Ureter (tissue), 1 donor: ENCODE measurements around the gene ZFP36L1. TPM values are rescaled to one million over a fixed set of nuclear protein-coding genes. Genes with fewer than 3 reads are reported as not detected.

Source experiments
- DNase-seq: peaks from one replicate; pipeline ENCODE4 v3.0.0-alpha.2; 2020; ENCODE audit warnings: low spot score
- total RNA-seq: library from RNA; stranded (reverse); gene quantifications from one replicate; pipeline ENCODE4 v1.2.4, GENCODE V29; 2023
- donor health status: DM: yes; HTN: yes; CAD: no.

Gene ZFP36L1
- total RNA-seq, 1 donor from 2014 or later = 393 TPM

DNA sequence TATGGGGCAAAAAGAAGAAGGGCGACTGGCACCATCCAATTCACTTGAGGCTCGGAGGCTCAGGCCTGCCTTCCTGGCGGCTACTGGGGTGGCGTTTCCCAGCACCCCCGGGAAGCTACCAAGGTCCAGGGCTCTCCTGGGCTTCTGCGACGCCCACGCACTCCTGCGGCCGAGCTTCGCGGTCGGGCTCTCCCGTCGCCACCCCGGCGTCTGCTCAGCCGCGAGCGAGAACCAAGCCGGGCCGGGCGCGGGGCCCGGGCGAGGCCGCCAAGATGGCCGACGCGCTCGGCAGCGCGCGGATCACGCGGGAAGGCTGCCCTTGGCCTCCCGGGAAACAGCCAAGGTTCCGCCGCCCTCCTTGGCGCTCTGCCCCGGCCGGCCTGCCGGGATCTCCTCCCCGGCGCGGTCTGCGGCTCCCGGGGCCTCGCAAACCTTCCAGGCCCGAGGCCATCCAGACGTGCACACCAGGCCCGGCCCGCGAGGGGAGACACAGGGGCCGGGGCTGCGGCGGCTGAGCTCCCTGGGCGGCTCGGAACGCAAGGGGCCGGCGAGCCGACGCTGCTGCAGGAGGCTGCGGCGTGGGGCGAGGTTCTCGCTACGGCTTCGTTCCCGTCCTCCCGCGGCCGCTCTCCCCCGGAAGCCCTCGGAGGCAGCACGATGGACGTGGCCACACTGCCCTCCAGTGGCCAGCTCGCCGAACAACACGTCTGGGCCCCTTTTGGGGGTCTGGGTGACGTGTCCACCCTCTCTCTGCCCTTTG lies 23.5 kb upstream of the ZFP36L1 start:
- peak; percentile 91 for DNase-seq

DNA sequence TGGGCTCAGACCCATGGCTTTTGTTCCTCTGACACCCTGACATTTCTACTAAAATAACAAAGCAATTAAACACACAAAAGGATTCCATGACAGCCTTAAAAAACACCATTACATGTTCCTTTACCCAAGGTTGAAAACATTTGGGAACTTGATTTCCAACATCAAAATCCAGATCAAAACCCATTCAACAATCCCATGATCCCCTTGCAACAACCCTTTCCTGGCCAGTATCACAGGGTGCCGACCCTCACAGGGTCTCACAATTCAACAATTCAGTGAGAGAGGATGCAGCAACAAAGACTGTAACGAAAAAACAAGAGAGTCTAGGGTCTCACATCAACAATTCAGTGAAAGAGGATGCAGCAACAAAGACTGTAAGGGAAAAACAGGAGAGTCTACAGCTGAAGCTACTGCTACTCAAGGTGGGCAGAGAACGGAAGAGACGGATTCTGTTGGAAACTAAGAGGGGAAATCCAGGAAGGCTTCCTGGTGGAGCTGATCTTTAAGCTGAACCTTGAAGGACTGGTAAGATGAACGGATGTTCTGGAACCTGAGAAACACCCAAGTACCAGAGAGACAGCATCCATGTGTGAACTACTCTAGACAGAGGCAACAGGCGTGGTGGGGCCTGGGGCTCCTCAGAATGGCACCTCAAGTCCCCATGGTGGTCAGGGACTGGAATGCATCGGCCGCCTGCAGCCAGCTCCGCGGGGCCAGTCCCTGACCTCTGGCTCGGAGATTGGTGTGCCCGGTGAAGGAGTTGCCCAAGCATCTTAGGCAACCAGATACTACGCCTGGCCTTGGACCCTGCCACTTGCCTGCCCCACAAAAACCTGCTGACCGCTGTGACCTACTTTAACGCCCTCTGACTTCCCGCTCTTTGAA lies 22.7 kb upstream of the ZFP36L1 start:
- no peak for DNase-seq

DNA sequence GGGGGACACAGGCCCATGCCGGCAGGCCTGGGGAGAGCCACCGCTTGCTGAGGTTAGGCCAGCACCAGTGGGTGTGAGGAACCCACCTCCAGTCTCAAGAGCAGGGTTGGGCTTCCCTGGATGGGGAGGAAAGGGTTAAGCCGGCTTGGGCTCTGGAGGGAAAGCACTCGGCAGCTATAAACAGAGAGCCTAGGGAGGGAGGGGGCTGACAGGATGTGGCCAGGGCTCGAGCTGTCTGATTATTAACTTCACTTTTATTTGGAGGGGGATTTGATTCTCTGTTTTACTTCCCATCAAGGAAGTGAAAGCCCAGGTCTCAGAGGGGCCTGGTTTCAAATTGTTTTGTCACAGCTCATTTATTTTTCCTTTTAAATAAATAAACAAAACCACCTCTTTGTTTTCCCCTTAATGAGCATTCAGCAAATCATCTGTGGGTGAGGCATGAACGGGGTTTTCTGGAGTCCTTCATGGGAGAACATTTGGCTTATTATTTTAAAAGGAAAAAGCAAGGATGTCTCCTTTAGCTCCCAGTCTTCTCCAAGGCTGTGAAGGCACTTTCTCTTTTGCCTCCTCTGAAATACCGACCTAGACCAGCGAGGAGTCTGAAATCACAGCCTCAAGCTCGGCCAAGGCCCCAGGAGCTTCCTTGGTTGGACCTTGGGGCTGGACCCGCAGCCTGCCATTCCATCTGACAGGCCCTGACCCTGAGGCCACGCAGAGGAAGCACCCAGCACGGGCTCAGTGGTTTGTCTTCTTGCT lies 21.9 kb upstream of the ZFP36L1 start:
- no peak for DNase-seq

DNA sequence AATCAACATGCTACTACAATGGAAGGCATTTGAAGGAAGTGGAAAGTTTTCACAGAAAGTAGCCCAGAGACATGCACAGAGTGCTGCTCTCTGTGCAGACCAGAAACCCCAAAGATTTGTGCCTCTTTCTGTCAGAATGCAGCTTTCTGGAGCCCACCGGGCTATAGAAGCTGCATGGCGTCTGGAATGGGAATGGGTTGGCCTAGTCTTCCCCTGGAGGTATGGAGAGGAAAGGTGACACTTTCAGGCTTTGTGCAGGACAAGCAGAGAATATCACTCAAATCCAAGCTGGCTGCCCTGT lies 21.3 kb upstream of the ZFP36L1 start:
- no peak for DNase-seq

DNA sequence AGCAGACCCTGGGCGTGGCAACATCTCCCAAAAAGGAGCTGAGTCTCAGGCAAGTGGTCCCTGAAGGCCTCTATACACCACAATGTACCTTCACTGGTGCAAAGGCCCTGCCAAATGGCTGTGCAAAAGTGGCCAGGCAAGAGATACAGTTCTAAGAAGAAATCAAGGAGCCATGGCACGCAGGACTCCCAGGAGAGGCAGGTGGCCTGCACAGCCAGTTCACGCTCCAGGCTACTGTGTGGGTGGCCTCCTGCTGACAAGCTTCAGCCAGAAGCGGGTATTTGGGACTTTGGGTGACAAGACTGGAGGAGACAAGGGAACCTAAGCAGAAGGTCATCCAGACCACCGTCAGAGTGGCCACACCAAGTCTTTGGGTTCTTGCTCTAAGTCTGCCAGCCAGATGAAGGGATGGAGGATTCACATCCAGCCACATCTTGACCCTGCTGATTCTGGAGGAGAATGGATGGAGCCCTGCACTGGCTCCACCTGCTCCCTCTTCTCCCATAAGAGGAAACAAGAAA lies 20.5 kb upstream of the ZFP36L1 start:
- DNase-seq = no peak

DNA sequence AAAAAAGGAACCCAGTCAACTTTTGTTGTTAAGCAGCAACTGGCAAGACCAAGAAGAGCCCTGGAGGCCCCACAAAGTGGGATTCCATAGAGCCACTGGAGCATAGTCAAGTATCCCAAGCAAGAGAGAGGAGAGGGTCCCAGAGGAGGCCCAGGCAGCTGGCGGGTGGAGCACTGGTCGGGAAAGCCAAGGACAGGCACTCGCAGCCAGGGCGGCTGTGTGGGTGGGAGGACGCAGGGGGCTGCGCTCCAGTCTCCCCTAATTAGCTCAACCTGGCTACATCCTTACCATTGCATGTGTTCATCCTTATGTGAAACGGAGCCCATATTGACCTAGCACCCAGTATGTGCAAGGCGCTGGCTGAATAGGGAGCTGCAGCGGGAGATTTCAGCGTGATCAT lies 18.3 kb upstream of the ZFP36L1 start:
- DNase-seq = peak; percentile 34

DNA sequence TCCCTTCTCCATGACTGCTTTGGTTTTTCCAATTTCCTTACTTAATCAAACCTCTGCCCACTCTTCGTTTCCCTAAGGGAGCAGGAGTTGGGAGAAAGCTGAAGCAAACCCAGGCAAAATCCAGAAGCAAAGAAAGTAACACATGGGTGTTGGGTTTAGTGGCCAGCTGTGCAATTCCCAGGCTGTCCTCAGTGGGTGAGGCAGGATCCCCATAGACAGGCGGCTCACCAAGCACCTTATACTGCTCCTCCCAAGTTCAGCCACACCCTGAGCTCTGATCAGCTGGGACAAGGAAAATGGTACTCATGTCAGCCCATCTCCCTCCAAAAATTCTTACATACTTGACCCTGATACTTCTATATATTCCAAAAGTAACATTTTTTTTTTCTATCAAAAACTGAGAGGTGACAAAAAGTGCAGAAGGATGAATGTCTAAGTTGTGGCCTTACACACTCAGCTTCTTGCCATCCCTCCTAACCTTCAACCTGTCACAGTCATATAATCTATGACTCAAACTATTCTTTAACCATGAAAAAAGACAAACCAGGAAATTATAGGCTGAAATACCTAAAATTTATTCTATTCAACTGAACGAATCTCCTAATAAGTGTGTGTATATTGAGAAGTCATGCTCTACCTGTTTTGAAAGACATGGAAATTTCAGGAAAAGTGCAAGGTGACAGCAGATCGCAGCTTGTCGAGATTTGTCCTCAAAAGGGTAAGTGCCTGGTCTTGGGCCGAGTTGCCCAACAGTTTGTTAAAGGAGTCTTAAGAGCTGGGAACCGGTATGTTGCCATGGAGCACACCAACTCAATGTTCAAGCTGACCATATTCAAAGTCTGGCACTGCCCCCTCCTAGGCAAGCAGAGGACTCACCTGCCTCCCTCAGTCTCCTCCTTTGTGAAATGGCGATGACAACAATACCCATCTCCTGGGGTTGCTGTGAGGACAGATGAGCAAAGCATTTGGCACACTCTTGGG lies 17.6 kb upstream of the ZFP36L1 start:
- DNase-seq = peak; percentile 23

DNA sequence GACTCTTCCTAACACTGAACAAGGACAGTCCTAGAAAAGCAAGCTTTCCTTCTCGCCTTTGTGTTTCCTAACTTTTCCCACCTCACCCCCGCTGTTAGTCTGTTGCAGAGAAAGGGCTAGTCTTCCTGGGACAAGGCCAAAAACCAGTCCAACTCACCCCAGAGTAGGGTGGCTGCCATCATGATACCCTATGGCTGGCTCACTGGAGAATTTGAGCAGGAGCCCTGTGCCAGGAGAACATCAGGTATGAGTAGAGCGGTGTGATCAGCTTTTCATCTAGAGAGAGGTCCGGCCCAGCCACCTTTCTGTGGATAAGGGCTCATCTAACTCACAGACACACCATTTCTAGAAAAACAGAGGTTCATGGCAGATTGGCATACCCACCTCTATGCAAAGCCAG lies 16.7 kb upstream of the ZFP36L1 start:
- peak; percentile 38 for DNase-seq

DNA sequence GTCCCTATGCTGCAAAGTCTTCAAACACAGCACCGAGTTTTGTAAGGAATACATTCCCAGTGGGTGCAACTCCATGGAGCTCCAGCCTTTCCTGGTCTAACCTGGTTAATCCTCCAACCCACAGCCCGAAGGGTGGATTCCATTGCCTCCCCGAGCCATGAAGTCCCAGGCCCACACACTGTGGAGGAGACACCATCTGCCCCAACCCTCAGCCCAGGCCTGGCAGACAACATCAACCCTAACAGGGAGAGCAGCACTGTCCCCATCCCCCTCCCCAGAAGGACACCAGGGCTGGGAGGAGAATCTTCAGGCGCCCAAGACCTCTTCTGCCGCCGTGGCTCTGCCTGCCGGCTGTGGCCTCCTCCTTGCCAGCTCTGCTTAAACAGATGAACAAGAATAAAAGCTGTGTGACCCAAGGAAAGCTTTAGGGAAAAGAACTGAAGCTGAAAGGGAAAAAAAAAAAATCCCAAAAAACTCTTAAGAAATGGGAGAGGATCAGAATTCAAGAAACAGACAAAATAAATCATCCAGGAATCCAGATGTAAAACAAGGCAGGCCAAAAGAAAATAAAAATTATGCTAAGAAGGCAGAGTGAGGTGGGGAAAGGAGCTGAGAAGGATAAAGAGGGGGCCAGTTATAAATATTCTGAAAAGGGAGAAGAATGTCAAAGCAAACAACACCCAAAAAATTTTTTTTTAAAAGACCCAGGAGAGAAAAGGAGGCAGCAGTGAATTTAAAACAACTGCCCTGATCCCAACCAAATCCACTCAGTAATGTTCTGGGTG lies 16.0 kb upstream of the ZFP36L1 start:
- peak; percentile 43 for DNase-seq

DNA sequence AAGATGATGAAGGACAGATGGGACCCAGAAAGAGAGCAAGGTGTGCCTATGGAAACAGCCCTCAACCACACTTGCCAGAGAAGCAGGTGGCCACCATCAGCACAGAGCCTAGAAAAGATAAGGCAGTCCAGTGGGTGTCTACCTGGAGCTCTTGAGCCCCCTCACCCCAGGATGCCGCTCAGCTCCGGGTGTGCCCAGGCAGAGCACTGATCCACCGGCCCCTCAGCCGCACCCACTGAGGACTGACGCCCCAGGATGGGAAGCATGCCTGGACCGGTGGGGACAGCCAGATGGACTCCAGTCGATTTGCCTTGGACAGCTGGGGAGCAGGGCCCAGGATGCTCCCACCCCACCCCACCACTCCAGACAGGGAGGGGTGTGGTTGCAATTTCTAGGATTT lies 15.1 kb upstream of the ZFP36L1 start:
- DNase-seq = peak; percentile 44

DNA sequence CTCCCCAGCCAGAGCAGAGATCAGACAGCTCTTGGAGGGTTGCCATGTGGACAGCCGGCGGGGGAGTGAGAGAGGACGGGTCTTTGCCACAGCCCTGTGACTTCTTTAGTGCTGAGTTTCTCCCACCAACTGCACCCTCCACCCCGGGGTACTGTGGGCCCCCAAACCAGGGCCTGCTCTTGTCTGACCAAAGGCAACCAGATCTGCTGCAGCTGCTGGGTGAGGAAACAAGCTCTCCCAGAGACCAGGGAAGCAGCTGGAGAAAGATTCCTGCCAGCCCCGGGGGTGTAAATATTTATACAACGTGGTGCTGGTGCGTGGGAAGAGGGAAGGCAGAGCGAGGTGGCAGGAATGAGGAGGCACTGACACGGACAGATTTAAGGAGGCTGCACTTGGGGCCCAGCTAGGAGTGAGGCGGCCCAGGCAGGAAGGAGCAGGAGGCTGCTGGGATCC lies 14.3 kb upstream of the ZFP36L1 start:
- DNase-seq = peak; percentile 76

DNA sequence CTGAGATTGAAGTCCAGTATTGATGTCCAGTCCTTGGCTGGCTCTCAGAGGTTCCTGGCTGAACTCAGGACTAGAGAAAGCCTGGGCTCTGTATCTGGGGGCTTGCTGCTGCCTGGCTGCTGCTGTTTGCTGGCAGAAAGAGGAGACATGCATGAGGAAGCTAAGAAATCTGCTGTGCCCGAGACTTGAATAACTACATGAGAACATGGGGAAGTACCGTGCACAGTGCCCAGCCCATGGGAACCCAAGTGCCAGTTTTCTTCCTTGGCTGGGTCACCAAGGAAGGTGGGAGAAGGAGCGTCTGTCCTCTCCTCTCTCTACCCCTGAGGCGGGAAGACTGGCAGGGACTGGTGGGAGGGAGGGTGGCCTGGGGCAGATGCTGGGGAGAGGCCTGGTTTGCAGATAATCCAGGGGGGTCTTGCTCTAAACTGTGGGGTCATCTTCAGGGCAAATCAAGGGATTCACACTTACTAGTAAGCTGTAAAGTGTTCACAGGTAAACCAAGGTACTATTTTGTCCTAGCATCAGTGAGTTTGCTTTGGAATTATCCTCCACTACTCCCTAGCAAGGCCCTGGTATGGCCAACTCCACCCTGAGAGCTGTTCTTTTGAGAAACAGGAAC lies 13.8 kb upstream of the ZFP36L1 start:
- peak; percentile 48 for DNase-seq

DNA sequence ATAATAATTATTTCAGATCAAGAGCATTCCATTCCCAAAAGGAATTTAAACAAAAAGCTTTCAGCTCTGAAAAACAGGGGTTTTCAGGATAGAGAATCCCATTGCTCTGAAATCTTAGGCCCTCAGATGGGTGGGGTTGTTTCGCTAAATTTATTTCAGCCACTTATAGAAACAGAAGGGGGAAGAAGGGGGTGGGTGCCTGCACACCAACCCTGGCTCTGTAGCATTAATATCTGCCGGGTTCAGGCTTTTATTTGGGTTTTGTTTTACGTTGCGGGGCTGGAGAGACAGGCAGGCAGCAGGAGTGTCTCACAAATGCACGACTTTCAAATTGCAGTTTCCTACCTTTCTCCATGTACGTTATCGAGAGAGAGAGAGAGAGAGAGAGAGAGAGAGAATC lies 12.5 kb upstream of the ZFP36L1 start:
- no peak for DNase-seq

DNA sequence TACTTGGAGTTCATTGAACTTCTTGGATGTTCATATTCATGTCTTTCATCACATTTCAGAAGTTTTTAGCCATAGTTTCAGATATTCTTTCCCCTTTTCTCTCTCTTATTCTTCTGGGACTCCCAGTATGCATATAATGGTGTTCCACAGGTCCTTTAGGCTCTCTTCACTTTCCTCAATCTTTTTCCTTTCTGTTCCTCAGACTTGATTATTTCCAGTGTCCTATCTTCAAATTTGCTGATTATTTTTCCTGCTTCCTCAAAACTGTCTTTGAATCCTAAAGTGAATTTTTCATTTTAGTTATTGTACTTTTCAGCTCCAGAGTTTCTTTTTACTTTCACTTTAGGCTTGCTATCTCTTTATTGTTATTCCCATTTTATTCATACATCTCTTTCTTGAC lies 8.8 kb upstream of the ZFP36L1 start:
- no peak for DNase-seq

DNA sequence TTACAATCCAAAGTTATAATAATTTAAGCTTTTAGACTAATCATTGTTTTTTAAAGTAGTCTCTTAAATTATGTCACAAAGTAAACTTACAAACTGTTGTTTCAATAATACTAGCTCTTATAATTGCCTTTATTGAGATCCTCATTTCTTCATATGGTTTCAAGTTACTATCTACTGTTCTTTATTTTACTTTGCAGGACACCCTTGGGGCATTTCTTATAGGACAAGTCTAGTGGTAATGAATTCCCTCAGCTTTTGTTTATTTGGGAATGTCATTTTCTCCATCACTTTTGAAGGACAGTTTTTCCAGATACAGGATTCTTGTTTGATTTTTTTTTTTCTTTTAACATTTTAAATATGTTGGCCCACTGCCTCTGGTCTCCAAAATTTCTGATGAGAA lies 8.1 kb upstream of the ZFP36L1 start:
- no peak for DNase-seq

DNA sequence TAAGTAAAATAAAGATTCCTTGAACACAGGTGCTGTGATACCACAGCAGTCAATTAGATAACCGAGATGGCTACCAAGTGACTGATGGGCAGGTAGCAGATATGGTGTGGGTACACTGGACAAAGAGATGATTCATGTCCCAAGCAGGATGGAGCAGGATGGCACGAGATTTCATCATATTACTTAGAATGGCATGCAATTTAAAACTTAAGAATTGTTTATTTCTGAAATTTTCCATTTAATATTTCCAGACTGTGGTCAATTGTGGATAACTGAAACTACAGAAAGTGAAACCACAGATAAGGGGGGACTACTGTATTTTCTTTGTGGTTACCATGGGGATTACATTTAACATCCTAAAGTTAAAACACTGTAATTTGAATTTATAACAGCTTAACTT lies 7.5 kb upstream of the ZFP36L1 start:
- no peak for DNase-seq

DNA sequence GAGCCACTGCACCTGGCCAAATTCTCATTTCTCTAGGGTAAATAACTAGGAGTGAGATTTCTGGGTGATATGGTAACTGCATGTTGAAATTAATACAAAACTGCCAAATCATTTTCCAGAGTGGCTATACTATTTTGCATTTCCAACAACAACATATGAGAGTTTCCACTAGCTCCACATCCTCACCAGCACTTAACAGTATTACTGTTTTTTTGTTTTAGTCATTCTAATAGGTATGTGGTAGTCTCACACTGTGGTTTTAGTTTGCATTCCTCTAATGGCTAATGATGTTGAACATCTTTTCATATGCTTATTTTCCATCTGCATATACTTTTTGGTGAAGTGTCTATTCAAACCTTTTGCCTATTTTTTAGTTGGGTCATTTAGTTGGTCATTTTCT lies 5.8 kb upstream of the ZFP36L1 start:
- no peak for DNase-seq

DNA sequence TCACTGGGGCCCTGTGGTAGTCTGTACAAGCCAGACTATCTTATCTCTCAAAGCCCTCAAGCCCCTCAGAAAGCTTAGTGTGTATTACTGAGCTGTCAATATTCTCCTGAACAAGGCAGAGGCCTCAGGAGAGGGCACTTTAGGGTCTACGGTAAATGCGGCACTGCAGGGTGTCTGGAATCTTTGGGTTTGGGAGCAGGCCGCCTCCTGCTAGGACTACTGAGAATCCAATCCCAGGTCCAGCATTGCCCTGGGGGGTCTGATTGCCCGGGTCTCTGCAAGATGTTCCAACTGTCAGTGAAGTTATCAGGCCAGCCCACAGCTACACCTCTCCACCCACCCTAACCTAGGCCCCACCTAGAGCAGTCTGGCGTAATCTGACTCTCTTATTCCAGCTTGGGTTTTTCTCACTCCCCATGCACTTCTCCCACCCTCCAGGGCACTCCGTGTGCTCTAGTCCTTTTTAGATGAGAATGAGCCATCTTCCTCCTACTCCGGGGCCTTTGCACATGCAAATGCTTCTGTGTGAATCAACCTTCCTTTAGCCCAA lies 4.3 kb upstream of the ZFP36L1 start:
- DNase-seq = no peak

DNA sequence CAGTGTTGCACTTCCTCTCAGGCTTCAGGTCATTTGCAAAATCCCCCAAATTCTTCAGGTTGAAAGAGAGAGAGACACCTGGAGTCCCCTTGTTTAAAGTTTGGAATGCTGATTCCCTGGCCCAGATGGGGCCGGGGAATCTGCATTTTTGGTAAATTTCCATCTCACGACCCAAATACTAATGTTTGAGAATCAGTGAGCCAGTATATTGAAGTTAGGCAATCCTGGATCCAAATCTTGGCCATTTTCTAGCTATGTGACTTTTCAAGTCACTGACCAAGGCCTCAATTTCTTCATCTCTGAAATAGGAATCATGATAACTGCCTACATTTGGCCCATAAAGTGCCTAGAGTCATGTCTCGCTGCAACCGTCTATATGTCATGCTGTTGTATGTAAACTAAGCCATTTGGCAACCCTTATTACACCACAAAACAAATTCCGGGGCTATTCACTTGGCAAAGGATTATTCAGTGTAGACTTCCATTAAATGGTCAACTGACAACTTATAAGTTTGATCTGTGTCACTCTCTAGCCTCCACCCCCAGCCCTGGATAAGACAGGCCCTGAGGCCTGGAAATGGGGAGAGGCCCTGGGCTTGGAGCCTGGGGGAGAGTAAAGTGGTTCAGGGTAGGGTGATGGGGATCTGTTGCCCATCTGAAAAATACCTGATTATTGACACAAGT lies 3.7 kb upstream of the ZFP36L1 start:
- DNase-seq = no peak
